ENCODE results near the gene KLHDC8A.
A peak's percentile ranks its signal among the peaks of the same experiment; 100 is the strongest.
"Not testable (repeated sequence)": the region's sequence is repeated elsewhere in the genome, so short reads cannot be mapped to it uniquely, and the experiment has no call there.

KLHDC8A gene

DNA sequence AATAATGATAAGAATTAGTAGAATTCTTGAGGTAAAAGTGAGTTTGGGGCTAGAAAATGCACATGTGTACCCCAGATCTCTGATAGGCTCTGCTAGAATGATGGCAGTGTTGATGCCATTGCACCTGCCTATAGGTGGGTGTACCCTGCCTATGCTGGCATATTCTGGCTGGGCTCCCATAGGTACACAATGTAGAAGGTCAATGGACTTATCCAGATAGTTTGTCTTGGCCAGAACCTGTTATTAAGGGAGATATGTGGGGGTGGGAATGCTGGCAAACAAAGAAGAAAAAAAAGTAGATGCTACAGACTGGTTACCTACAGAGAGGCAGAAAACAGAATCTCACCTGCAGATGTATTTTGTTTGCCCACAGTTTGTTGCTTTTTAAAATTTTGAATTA, 14.1 kb upstream of the KLHDC8A start:
- DNase-seq = no peak

DNA sequence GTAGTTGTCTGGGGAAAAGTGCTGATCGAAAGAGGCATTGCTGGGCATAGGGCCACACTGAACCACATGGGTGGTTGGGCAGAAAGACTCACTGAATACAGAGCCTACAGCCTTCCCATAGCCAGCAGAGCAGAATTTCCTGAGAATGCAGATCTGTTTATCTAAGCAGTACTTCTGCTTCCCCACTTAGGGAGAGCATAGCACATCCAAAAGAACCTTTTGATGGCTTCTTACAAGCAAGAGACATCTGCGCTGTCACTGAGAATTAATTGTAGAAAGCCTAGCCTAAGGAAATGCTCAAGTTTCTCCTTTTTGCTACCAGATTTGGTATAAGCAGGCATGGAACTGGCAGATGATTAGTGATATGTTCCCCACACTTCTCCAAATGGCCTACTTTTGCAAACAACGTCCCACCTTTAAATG, 13.0 kb upstream of the KLHDC8A start:
- DNase-seq = no peak

DNA sequence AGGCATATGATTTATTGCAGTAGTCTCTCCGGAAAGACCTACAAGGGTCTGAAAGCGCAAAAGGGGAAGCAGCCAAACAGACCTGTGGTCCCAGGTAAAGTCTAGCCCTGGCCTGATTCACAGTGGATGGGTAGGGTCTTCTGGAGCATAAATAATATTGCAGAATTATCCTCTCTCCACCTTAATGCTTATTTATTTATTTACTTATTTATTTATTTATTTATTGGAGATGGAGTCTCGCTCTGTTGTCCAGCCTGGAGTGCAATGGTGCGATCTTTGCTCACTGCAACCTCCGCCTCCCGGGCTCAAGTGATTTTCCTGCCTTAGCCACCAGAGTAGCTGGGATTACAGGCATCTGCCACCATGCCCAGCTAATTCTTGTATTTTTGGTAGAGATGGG, 11.8 kb upstream of the KLHDC8A start:
- DNase-seq = no peak

DNA sequence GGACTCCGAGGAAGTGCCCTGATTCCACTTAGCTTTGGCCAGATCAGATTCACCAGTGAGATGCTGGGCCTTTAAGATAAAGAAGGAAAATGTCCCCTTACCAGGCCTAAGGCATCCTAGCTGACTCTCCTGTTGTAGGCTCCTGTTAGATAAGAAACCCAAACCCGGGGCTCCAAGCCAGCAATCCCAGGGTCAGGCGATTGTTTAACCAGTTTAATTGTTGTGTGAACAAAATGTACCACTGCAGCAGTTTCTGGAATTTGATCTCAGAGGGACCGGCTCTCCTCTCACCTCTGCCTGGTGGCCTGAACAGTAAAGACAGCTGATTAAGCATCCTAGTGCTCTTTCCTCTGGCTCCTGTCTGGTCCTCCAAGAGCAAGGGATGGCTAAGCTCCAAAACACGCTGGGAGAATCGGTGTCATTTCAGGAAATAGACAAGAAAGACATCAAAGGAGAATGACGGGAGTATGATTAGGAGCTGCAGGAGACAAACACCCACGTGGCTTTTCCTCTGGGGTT, 9.3 kb upstream of the KLHDC8A start:
- peak; percentile 36 for DNase-seq

DNA sequence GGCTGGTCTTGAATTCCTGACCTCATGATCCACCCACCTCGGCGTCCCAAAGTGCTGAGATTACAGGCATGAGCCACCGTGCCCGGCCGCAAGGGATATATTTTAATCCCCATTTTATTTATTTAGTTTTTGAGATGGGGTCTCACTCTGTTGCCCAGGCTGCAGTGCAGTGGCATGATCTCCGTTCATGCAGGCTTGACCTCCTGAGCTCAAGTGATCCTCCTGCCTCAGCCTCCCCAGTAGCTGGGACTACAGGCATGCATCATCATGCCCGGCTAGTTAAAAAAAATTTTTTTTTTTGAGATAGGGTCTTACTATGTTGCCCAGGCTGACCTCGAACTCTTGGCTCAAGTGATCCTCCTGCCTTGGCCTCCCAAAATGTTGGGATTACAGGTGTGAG, 8.4 kb upstream of the KLHDC8A start:
- not testable (repeated sequence) for DNase-seq

DNA sequence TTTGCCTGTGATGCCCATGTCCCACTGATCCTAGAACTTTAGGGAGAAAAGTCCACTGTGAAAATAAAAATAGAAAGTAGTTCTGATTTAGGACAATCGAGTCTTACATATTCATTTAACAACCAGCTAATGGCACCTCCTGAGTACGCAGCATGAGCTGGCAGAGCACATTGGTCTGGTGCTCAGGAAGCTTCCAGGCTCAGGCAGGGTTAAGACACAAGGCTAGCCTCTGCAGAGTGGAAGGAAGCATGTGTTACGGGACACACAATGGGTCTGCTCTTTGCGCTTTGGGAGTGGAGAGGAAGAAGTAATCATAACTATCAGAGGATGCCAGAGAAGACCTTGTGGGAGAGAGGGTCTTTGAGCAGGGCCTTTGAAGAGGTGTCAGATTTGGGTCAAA, 4.2 kb upstream of the KLHDC8A start:
- DNase-seq = no peak

DNA sequence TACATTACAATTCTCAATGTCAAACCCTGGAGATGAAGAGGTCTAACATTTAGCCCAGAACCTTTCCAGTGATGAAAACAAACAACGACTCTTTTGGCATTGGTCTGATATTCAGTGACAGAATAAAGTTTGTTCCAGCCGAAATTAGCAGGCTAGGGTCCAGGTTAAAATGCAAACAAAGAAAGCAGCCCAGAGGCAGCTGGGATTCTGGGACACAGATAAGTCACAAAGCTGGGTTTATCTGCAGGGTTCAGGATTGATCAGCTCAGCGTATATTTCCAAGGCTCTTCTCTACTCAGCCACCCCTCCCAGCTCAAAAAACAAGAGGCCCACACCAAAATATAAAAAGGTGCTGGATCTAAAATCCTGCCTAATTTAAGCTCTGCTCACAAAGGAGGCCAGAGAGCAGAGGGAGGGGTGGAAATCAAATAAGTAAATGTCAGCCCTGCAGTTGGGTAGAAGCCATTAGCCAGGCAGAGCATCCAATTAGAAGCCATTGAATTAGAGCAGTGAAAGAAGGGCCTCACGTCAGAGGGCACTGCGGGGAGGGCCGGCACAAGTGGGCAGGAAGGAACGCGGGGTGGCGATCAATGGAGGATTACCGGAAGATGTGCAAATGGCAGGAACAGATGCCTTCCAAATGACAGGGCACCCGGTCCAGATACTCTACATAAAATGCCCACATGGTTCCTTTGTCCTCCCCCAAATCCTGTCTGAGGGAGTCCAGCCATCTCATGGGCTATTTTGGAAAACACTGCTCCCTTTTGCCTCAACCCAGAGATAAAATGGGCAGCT, 3.2 kb upstream of the KLHDC8A start:
- DNase-seq = peak; percentile 49

DNA sequence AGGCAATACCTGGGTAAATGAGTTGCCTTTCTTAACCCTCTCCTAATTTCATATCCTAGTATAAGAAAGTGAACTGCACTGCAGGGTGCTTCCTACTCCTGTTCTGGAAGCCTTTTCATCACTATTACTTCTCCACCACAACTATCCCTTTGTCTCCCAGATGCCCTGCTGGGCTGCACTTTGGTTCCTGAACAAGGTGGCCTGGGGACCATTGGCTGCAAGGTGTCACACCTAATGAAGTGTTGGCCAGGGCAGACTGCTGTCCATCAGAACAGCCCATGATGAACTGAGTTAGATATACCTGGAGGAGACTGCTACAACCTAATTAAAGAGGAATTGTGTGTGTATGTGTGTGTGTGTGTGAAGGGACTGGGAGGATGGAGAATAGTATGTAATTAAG, 1.9 kb upstream of the KLHDC8A start:
- DNase-seq = no peak

DNA sequence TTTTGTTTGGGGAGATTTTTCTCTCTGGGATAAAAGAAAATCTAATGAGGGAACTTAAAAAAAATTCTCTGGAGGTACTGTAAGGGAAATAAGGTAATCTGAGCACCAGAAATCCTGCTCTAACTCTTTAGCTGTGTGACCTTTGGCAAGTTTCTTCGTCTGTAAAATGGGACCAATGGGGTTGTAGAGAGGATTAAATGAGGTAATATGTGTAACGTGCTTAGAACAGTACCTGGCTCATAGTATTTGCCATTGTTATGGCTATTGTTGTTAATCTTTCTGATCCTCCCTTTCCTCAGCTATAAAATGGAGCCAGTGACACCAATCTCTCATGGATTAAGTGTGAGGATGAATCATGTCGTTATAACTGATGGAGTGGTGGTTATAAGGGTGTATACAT, 845 bp upstream of the KLHDC8A start:
- no peak for DNase-seq

DNA sequence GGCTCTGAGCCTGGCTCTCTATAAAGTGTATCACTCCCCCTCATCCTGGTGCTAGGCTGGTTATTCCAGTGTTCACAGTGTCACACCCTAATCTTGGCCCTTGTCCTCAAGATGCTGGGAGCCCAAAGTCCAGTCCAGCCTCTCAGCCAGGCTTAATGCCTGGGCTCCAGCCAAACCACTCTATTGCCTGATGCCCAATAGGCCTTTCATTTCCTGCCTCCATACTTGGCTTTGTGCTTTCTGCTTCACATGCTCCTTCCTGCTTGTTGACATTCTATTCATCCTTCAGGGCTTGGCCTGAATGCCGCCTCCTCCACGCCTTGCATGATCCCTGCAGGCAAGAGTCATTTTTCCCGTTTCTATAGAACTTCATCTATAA, 1.7 kb downstream of the KLHDC8A start:
- DNase-seq = no peak

DNA sequence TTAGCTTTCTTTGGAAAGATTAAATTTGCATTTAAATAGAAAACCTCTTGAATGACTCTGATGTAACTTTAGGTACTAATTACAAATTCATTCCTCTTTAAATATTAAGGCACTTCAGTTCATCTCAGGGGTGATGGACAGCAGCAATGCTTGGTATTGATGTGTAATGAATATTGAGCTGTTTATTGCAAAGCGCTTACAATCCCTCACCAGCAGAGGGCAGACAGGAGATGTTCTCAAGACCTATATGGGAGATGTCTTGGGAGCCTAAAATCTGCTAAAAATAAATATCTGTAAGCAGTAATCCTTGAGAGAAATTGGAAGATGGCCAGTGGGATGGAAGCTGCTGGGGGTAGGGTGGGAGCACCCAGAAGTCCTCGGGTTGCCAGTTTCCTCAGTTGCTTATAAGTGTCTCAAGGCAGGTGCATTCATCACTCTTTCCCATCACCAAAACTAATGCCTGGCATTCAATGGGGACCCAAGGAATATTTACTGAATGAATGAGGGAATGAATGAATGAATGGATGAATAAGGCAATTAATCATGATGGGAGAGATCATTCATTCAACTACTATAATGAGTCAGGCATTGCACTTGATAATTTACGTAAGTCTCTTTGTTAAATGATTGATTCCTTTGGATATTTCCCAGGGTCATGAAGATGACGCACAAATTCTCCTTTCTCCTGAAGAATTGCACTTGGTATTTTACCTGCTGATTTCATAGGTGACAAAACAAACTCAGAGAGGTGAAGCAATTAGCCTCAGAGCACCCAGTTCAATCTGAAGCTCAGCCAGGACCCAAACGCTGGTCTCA, 2.3 kb downstream of the KLHDC8A start:
- DNase-seq = peak; percentile 45

DNA sequence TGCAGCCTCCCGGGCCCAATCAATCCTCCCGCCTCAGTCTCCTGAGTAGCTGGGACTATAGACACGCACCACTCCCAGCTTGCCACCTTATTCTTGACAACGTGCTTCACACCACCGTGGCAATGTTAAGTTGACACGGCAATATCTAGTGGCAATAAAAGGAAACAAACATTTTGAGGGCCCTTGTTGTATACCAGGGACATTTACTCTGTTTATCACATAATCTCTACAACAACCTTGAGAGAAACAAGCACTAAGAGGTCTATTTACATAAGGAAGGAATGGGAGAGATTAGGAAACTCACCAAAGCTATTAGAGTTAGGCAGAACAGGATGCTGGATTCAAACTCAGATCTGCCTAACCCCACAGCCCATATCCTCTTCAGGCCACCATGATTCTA, 3.1 kb downstream of the KLHDC8A start:
- DNase-seq = no peak

DNA sequence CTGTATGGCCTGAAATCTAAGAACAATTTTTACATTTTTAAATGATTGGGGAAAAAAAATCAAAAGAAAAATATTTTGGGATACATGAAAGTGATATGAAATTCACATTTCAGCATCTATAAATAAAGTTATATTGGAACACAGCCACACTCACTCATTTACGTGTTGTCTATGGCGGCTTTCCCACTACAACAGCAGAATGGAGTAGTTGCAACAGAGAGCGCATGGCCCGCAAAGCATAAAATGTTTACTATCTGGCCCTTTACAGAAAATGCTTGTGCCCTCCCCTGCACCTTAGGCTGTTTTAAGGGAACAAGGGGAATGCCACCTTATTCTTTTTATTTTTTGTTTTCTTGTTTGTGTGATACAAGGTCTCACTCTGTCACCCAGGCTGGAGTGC, 3.5 kb downstream of the KLHDC8A start:
- DNase-seq = no peak

DNA sequence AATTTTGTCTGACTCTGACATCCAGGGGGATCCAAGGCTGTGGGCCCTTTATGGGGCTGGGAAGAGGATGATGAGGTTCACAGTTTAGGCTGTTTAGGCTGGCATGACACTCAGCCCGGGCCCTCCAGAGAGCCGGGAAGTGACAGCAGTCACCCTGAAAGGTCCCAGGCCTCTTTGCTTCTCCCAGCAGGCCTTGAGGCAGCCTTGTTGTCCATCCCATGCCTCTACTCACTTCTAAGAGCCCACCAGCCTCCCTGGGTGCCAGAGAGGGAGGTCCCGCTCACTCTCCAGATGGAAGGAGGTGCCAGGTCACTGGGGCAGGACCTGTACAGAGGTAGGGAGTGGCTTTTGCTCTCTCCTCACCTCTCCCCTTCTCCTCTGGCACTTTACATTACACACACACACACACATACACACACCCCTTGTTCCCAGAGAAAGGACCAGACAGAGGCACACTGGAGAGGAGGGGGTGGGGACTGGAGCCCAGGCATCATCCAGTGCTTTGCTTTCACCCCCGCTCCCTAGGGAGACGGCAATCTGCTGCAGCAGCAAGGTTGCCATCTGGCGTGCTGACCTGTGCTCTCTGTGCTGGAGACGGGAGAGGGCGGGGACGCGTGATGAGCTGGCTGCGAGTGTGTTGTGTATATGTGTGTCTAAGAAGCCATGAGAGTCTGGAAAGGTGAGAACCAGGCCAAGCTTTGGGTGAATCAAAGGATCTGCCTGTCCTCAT, 4.6 kb downstream of the KLHDC8A start:
- peak; percentile 71 for DNase-seq

DNA sequence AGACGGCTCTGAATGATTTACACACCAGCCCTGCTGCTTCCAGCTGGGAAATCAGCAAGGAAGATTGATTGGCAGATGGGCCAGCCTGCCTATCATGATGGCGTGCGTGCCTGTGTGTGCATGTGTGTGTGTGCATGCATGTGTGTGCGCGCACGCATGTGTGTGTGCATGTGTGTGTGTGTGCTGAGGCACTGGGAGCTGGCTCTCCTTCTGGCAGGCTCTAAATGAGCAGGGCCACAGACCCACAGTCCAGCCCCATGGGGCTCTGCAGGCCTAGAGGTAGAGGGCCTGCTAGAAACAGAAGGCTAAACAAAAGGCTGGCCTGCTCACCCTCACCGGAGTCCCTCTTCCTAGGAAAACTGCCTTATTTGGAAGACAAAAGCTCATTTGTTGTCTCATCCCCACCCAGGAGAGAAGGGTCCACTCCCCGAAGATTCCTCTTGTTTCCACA, 6.0 kb downstream of the KLHDC8A start:
- DNase-seq = no peak

DNA sequence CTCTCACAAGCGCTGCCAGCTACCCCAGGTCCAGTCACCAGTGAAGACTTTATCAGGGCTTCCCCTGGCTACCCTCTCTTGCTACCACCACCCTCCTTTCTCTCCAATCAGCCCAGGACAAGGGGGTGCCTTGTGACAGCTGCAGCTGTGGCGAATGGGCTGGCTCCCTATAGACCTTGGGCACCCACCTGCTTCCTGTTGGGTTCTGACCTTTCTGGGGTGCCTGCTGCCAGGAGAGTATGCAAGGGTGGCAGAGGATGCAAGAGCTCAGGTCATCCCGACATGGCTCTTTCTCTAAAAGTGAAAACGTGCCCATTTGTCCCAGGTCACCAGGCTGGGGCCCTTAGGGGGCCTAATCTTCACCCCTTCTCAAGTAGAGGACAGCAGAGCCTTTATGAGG, 6.6 kb downstream of the KLHDC8A start:
- DNase-seq = no peak

DNA sequence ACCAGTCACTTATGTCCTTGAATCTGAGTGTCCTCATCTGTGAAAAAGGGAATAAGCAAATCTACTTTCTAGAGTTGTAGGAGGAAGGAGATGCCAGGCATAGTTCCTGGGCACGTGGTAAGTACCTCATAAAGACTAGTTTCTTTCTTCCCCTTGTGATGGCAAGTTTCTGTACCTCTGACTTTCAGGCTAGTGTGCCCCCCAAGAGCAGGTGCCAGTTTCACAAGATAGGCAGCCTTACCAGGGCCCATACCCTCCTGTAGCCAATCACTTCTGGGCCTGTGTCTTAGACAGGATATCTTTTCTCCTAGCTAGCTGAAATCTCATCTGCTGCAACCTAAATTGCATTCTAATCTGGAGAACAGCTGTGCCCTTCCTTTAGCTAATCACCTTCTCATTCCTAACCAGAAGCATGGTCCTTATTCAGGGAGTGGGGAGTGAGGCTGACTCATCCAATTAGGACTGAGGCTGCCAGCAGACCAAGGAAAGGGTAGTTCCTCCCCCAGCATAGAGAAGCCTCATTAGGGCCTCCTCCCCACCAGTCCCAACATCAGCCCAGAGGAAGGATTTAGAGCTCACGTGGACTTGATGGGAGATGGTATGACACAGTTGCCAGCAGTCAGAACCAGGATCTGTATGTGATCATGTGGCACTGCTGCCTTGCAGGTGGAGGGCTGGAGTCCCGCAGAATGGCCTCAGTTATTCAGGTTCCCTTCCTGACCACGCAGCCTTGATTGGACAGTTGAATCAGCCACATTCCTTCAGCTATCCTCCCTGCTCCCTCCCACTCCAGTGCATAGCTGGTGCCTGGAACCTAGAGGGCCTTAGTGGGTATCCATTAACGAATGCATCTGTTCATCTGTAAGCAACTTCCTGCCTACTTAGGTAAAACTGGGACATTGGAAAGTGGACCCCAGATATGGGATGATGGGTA, 7.9 kb downstream of the KLHDC8A start:
- DNase-seq = no peak

DNA sequence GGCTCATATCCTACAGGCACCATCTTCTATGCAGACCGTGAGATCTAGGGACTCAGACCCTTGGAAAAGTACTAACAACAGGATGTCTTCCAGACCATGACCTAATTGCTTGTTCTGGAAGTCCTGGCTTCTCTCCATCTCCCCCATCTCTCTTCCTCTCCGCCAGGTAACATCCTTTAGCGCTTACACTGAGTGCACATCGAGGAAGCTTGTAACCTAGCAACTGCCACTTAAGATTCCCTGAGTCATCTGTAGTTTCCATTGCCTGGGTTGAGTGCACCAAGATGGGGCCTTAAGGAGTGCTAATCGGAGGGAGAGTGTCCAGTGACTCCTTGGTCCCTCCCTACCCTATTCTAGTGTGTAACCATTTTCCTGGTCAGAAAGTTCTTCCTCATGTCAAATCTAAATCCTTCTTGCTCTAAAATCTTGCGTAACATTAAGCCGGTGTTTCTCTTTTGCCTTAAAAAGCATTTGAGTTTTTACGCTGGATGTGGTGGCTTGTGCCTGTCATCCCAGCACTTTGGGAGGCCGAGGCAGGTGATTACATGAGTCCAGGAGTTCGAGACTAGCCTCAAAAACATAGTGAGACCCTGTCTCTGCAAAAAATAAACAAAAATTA, 9.7 kb downstream of the KLHDC8A start:
- DNase-seq = no peak

DNA sequence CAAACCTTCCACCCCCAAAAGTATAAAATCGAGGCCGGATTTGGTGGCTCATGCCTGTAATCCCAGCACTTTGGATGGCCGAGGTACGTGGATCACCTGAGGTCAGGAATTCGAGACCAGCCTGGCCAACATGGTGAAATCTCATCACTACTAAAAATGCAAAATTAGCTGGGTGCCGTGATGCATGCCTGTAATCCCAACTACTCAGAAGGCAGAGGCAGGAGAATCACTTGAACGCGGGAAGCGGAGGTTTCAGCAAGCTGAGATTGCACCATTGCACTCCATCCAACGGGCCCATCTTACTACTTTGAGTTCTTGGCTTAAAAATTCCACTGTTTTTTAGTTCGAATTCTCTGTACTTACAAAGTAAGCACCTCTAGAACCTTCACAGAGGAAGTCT, 11.0 kb downstream of the KLHDC8A start:
- DNase-seq = no peak

DNA sequence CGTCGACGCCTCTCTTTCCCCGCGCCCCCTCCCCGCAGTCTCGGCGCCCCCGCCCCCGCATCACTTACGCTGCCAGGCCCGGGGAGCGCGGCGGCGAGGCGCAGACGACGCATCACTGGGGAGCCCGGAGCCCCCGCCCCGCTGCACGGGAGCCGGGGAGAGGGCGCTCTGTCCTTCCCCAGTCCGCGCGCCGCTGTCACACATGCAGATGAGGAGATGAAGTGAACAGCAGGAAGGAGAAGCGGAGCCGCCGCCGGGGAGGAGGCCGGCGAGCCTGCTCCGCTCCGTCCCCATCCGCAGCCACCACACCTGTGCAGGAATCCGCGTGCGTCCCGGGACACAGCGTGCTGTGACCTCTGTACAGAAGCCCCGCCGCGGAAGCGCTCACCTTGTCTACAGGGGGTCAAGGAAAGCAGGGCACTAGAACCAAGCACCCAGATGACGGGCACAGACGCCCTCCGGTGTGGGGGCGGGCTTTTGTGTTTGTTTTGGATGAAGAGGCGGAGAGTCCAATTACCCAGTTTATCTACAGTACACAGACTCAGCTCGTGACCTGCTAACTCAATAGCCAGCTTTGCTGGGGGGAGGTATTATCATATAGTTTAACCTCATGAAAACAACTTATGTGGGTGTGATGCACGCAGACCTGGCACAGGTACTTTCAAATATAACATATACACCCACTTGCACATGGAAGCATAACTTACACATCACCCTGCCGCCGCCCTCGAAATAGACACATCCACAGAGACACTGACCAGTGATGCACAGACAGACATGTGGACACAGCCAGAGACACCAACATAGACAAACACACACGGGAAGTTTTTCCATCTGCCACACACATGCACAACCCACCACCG, 12.4 kb downstream of the KLHDC8A start:
- peak; percentile 19 for DNase-seq
